Head of caudate nucleus (tissue), 42 donors: ENCODE data around the gene PLEKHM1.
A peak's percentile ranks its signal among the peaks of the same experiment; 100 is the strongest.
"Not testable (repeated sequence)": the region's sequence is repeated elsewhere in the genome, so short reads cannot be mapped to it uniquely, and the experiment has no call there.

ENCODE experiments used
- DNase-seq, 42 donors: peaks; one replicate each; pipeline versions ENCODE4 v3.0.0 to v3.0.0-alpha.2; 2020 to 2021; ENCODE audit warnings: mixed read lengths in 7 of 42
- intact Hi-C: fragments of 100-400 bp; cut with DNase I; formaldehyde crosslinking; loops from one replicate; pipeline ENCODE4 v1.15.0; 2022

PLEKHM1 gene

GRCh38 chr17:45468293-45469203 is 22.0 kb downstream of the PLEKHM1 start:
- DNase-seq, result peak in 1 of 42 donors; percentile 27
- intact Hi-C loops, result not testable (repeated sequence)

DNA sequence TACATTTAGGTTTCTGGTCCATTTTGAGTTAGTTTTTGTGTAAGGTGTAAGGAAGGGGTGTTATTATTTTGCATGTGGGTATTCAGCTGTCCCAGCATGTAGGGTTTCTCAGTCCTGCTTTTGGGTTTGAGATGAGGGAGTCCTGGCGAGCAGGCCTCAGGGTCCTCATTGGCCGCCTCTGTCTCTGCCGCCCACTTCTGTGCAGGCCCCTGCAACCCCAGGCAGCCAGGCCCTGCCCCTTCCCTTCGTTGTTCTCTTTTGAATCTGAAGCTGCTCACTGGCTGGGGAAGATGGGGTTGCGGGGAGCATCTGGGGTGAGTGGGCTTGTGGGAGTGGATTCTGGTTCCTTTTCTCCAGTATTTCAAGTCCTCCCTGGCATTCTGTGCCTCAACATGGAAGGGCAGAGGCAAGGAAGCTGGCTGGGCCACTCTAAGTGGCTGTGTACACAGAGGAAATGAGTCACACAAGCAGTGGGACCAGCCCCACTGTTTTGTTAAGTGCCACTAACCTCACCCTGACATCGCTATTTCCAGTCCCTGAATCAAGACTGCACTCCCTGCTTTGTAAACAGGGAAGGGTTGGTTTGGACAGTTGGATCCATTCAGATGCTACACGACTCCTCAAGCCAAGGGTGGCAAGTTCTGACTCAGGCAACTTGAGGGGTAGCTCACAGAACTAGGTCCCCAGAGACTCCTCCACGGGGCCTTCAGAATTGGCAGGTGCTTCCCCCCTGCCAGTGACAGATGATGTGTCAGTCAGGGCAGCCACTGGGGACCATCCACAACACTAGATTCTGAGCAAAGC is 28.8 kb downstream of the PLEKHM1 start:
- intact Hi-C loops, result not testable (repeated sequence)
- DNase-seq, result peak in 2 of 42 donors; percentile 1 to 25

DNA sequence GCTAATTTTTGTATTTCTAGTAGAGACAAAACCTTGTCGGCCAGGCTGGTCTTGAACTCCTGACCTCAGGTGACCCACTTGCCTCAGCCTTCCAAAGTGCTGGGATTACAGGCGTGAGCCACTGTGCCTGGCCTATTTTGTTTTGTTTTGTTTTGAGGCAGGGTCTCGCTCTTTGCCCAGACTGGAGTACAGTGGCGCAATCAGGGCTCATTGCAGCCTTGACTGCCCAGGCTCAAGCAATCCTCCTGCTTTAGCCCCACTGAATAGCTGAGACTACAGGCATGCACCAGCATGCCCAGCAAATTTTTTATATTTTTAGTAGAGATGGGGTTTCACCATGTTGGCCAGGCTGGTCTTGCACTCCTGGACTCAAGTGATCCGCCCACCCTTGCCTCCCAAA is 30.1 kb downstream of the PLEKHM1 start:
- DNase-seq, intact Hi-C loops: not testable (repeated sequence)

DNA sequence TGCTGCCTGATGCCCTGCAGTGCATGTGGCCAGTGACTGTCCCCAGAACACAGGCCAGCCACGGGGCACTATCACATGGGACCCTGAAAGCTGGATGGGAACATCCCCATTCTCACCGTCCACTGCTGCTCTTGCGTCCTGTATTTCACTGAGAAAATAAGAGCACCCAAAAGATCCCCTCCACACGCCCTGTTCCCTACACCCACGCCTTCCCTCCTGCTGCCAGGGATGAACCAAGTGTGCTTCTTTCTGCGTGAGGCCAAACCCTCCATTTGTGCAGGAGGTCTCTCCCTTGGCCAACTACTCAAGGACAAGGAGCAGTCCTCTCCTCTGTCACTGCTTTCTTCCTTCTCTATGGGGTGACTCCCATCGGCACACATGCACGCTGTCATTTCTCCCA is 36.2 kb downstream of the PLEKHM1 start:
- peak in 9 of 42 donors; percentile 7 to 70 (median 41) for DNase-seq
- intact Hi-C loops, result not testable (repeated sequence)

GRCh38 chr17:45453731-45454130 is 36.8 kb downstream of the PLEKHM1 start:
- DNase-seq, result peak in 1 of 42 donors; percentile 13
- intact Hi-C loops, result not testable (repeated sequence)

DNA sequence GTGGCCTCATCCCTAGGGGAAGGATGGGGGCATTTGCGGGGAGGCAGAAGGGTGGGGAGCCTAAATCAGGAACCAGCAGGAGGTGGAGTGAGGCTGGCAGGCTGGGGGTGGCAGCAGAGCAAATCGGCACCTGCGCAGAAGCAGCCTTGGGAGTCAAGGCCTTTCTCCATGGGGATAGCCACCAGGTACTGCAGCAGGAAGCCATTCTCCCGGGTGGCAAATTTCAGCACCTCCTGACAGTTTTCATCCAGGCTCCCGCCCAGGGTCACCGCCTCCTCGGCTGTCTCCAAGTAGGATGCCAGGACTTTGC is 37.3 kb downstream of the PLEKHM1 start:
- intact Hi-C loops, result not testable (repeated sequence)
- DNase-seq, result peak; percentile 30 to 89 (median 72)

GRCh38 chr17:45452329-45453224 is 37.9 kb downstream of the PLEKHM1 start:
- intact Hi-C loops, DNase-seq: not testable (repeated sequence)

DNA sequence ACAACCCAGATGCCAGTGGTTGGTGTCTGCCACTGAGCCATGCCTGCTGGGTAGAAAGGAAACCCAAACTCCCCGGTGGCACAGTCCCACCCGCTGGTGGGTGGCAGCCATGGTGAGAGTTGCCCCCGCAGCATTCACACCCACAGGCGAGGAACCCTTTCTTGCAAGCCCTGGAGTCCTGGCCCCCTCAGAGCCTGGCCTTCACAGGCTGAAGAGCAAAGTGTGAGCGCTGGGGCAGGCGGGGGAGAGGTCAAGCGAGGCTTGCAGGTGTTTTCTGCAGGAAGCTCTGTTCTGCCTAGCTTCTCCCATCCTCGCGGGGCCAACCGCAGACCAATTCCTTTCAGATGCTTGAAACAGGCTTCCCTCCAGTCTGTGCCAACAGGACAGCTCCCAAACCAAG is 38.9 kb downstream of the PLEKHM1 start:
- peak in 1 of 42 donors; percentile 36 for DNase-seq
- intact Hi-C loops, result not testable (repeated sequence)

DNA sequence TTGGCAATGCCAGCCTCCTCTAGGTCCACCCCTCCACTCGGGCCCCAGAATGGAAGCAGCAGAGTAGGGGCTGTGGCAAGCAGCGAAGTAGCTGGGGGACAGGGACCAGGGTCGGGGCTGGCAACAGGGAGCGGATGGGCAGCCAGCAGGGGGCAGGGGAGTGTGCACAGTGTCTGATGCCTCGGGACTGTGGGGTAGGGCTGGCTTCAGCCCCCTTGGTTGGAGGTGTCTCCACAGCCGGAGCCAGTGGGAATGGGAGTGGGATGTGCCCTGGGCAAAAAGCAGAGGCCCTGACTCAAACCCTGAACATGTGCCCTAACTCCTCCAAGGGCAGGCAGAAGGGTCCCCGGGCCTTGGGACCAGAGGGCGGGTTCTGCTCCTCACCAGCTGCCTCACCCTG is 39.4 kb downstream of the PLEKHM1 start:
- intact Hi-C loops, result no loop called here
- DNase-seq, result peak in 1 of 42 donors; percentile 36

DNA sequence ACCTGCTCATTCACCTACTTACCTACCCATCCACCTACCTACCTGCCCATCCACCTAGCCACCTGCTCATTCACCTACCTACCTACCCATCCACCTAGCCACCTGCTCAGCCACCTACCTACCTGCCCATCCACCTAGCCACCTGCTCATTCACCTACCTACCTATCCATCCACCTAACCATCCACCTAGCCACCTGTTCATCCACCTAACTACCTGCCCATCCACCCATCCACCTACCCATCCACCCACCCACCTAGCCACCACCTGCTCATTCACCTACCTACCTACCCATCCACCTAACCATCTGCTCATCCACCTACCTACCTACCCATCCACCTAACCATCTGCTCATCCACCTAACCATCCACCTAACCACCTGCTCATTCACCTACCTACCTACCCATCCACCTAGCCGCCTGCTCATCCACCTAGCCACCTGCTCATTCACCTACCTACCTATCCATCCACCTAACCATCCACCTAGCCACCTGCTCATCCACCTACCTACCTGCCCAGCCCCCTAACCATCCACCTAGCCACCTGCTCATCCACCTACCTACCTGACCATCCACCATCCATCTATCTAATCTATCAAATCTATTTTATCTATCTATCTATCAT is 40.7 kb downstream of the PLEKHM1 start:
- intact Hi-C loops, DNase-seq: not testable (repeated sequence)

GRCh38 chr17:45449260-45449659 is 41.3 kb downstream of the PLEKHM1 start:
- intact Hi-C loops, DNase-seq: not testable (repeated sequence)

DNA sequence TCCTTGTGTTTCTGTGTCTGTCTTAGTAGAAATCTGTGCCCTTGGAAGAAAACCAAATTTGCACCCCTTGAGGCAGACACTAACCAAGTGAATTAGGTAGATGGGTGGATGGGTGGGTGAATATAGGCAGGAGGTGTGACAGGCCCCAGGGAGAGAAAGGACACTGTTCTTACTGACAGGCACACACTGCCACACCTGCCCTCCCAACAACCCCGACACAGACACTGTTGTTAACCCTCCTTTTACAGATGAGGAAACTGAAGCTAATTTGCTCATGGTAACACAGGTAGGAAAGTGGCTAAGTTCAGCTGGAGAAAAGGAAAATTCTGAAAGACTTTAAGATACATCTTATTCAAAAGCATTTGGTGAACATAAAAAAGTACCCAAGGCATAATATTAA is 42.0 kb downstream of the PLEKHM1 start:
- DNase-seq, intact Hi-C loops: not testable (repeated sequence)

- DNase-seq, result peak in 2 of 42 donors; percentile 14 to 33
These were observed 42.5 kb downstream of the PLEKHM1 start for GRCh38 chr17:45448066-45448465.

DNA sequence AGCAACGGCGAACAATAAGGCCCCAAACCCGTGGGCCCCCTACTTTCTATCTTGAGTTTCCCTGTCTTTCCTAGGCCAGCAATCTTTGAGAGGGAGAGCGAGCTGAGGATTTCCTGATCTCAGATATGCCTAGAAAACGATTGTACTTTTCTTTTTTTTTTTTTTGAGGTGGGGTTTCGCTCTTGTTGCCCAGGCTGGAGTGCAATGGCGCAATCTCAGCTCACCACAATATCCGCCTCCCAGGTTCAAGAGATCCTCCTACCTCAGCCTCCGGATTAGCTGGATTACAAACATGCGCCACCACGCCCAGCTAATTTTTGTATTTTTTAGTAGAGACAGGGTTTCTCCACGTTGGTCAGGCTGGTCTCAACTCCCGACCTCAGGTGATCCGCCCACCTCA is 42.9 kb downstream of the PLEKHM1 start:
- intact Hi-C loops, DNase-seq: not testable (repeated sequence)

More at GRCh38 chr17:45448066-45448465, 42.5 kb downstream of the PLEKHM1 start:
- intact Hi-C loops, result not testable (repeated sequence)

GRCh38 chr17:45446872-45447625 is 43.5 kb downstream of the PLEKHM1 start:
- intact Hi-C loops, result not testable (repeated sequence)
- DNase-seq, result peak in 2 of 42 donors; percentile 2 to 24

DNA sequence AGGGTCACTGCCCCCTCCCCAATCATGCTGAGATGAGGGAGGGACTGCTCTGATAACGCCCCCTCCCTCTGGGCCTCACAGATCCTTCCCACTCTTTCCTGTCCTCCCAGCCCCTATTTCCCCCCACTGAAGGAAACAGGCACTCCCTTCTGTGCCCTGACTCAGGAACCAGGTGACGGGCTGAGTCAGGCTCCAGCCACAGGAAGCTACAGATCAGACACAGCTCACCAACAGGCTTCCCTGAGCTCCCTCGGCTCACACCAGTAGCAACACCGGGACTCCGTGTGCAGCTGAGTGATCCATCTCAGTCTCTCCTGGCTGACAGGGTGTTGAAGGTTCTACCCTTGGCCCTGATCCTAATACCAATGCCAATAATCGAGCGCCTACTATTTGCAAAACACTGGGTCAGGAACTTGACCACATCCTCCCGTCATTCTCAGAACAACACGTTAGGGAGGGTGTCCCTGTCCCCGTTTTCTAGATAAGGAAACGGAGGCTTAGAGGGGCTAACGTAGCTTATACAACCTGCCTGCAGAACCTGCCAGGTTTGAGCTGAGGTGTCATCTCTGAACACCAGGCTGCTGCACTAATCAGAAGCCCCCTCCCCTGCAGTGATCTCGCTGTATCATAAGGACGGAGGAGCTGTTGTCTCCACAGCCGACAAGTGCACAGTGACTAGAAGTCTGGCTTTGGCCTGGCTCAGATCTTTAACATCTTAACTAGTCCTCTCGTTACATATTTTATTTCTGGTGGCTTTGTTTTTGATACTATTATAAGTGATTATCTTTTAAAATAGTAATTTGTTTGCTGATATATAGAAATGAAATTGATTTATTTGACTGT is 44.4 kb downstream of the PLEKHM1 start:
- intact Hi-C loops, result not testable (repeated sequence)
- DNase-seq, result peak in 2 of 42 donors; percentile 24 to 29
